ENCODE data around the gene BDH1. TPM values are rescaled to one million over a fixed set of nuclear protein-coding genes. Genes with fewer than 3 reads are reported as not detected.

BDH1 gene
- polyA plus RNA-seq, 1 donor from 2014 or later, result 12.9 TPM

- Histone ChIP-seq H3K9me3 (ENCODE audit: low read length) (no peaks in the 10 kb centered on the region), H3K27ac (ENCODE audit: low read length) (no peak overlapping the region), H3F3A (ENCODE audit: insufficient read depth, low read length, poor library complexity, severe bottlenecking) (no peaks in the 10 kb centered on the region), H3K27me3 (ENCODE audit: insufficient read depth, low read depth, low read length) (no peaks in the 10 kb centered on the region), H2AFZ (ENCODE audit: low read depth, low read length) (no peak overlapping the region), H3K9me2 (ENCODE audit: insufficient read depth, low read length) (no peaks in the 10 kb centered on the region), H3K79me2 (replicated peaks; ENCODE audit: insufficient read depth, low read length) (no peaks in the 10 kb centered on the region), H3K4me3 (ENCODE audit: low read length) (no peak overlapping the region), H3K9ac (ENCODE audit: low read length) (no peak overlapping the region), H3K36me3 (ENCODE audit: insufficient read depth, low read length) (no peaks in the 10 kb centered on the region), H3K4me2 (ENCODE audit: low read length) (no peak overlapping the region), H4K20me1 (ENCODE audit: insufficient read depth) (no peaks in the 10 kb centered on the region)
- TF ChIP-seq TAF1 (IDR thresholded peaks at IDR 0.05; ENCODE audit: low read depth), result no peak
These were observed 79.7 kb downstream of the BDH1 start for GRCh38 chr3:197475997-197476525.

GRCh38 chr3:197475514-197475913, 80.3 kb downstream of the BDH1 start:
- Histone ChIP-seq H3K9me2 (ENCODE audit: insufficient read depth, low read length) (no peaks in the 10 kb centered on the region), H3K79me2 (replicated peaks; ENCODE audit: insufficient read depth, low read length) (no peaks in the 10 kb centered on the region), H3K9ac (ENCODE audit: low read length) (no peak overlapping the region), H4K20me1 (ENCODE audit: insufficient read depth) (no peaks in the 10 kb centered on the region), H3F3A (ENCODE audit: insufficient read depth, low read length, poor library complexity, severe bottlenecking) (no peaks in the 10 kb centered on the region), H2AFZ (ENCODE audit: low read depth, low read length) (no peak overlapping the region), H3K4me2 (ENCODE audit: low read length) (no peak overlapping the region), H3K27ac (ENCODE audit: low read length) (no peak overlapping the region), H3K4me3 (ENCODE audit: low read length) (no peak overlapping the region), H3K9me3 (ENCODE audit: low read length) (no peaks in the 10 kb centered on the region), H3K27me3 (ENCODE audit: insufficient read depth, low read depth, low read length) (no peaks in the 10 kb centered on the region), H3K36me3 (ENCODE audit: insufficient read depth, low read length) (no peaks in the 10 kb centered on the region)
- TF ChIP-seq REST (IDR thresholded peaks at IDR 0.05; ENCODE audit: borderline replicate concordance) (no peak), EZH2 (IDR thresholded peaks at IDR 0.05; ENCODE audit: borderline replicate concordance, insufficient read depth, low read length, poor library complexity, severe bottlenecking) (no peak), TAF1 (IDR thresholded peaks at IDR 0.05; ENCODE audit: low read depth) (no peak), SMC3 (conservative IDR thresholded peaks at IDR 0.05; ENCODE audit: poor library complexity) (no peak), EP300 (conservative IDR thresholded peaks at IDR 0.05; ENCODE audit: poor library complexity, severe bottlenecking) (no peak), RAD21 (conservative IDR thresholded peaks at IDR 0.05) (no peak), CTCF (IDR thresholded peaks at IDR 0.05; ENCODE audit: poor library complexity, severe bottlenecking) (no peak), MXI1 (conservative IDR thresholded peaks at IDR 0.05; ENCODE audit: poor library complexity, severe bottlenecking) (no peak)

GRCh38 chr3:197472151-197472550, 83.6 kb downstream of the BDH1 start:
- H3K36me3 ChIP-seq (ENCODE audit: insufficient read depth, low read length), result no peaks in the 10 kb centered on the region
- no peak overlapping the region for H3K4me3 ChIP-seq (ENCODE audit: low read length)
- H3K27me3 ChIP-seq (ENCODE audit: insufficient read depth, low read depth, low read length), result no peaks in the 10 kb centered on the region
- H3K79me2 ChIP-seq (replicated peaks; ENCODE audit: insufficient read depth, low read length), result no peaks in the 10 kb centered on the region
- H3K4me2 ChIP-seq (ENCODE audit: low read length), result no peak overlapping the region
- H3K9me2 ChIP-seq (ENCODE audit: insufficient read depth, low read length), result no peaks in the 10 kb centered on the region
- H4K20me1 ChIP-seq (ENCODE audit: insufficient read depth), result no peaks in the 10 kb centered on the region
- H3K9ac ChIP-seq (ENCODE audit: low read length), result no peak overlapping the region
- H3K27ac ChIP-seq (ENCODE audit: low read length), result no peak overlapping the region
- no peak overlapping the region for H2AFZ ChIP-seq (ENCODE audit: low read depth, low read length)
- H3K9me3 ChIP-seq (ENCODE audit: low read length), result no peaks in the 10 kb centered on the region
- TF ChIP-seq MXI1 (conservative IDR thresholded peaks at IDR 0.05; ENCODE audit: poor library complexity, severe bottlenecking), result no peak
- no peak for TF ChIP-seq POLR2AphosphoS5 (IDR thresholded peaks at IDR 0.05)
- no peak for TF ChIP-seq TAF1 (IDR thresholded peaks at IDR 0.05; ENCODE audit: low read depth)
- TF ChIP-seq RAD21 (conservative IDR thresholded peaks at IDR 0.05), result no peak
- H3F3A ChIP-seq (ENCODE audit: insufficient read depth, low read length, poor library complexity, severe bottlenecking), result peaks cover 3% of the 10 kb centered on the region
